GM12874 (cell line): ENCODE data around the gene CCDC51.

Experiments used
- CTCF ChIP-seq: IDR thresholded peaks from 2 replicates; pipeline ENCODE4 v1.5.1; 2011; ENCODE audit warnings: low read depth, mild to moderate bottlenecking, control low read depth, low read length, moderate library complexity; ENCODE audit not compliant: insufficient read depth

The CCDC51 gene

GRCh38 chr3:48398701-48399386 lies 41.1 kb downstream of the CCDC51 start:
- no peak for TF ChIP-seq CTCF

GRCh38 chr3:48397767-48398681 lies 41.9 kb downstream of the CCDC51 start:
- TF ChIP-seq CTCF, result no peak

GRCh38 chr3:48395714-48396113 lies 44.2 kb downstream of the CCDC51 start:
- TF ChIP-seq CTCF, result no peak

- no peak for TF ChIP-seq CTCF
Observed at GRCh38 chr3:48394391-48394790, 45.5 kb downstream of the CCDC51 start.

GRCh38 chr3:48388966-48389365 lies 51.0 kb downstream of the CCDC51 start:
- no peak for TF ChIP-seq CTCF

- TF ChIP-seq CTCF, result no peak
Observed at GRCh38 chr3:48387634-48388033, 52.3 kb downstream of the CCDC51 start.
